Stomach (tissue), 9 donors: ENCODE data around the gene TP73. TPM values are rescaled to one million over a fixed set of nuclear protein-coding genes. Genes with fewer than 3 reads are reported as not detected.
"Not testable (repeated sequence)": the region's sequence is repeated elsewhere in the genome, so short reads cannot be mapped to it uniquely, and the experiment has no call there.

ENCODE experiments used
- DNase-seq, 2 donors: peaks; one replicate each; pipeline versions ENCODE4 v3.0.0 to v3.0.0-alpha.2; 2013 to 2019
- H3K27ac ChIP-seq, 5 donors: fragments of 200-600 bp in 4 of 5; sonication (generic) in 4 of 5; one replicate each; pipeline ENCODE4 v1.5.1; 2013 to 2019; ENCODE audit warnings: mild to moderate bottlenecking in 1 of 5, moderate library complexity in 1 of 5
- H3K27me3 ChIP-seq, 3 donors: fragments of 200-600 bp; sonication (generic); one replicate each; pipeline ENCODE4 v1.5.1; 2017 to 2019; ENCODE audit warnings: mixed run types in 1 of 3
- H3K36me3 ChIP-seq, 4 donors: fragments of 200-600 bp; sonication (generic); 1 replicate in 3 of 4; 2 replicates in 1 of 4; pipeline ENCODE4 v1.5.1; 2016 to 2019
- H3K4me1 ChIP-seq, 4 donors: fragments of 200-600 bp; sonication (generic); one replicate each; pipeline ENCODE4 v1.5.1; 2016 to 2019
- H3K4me3 ChIP-seq, 4 donors: fragments of 200-600 bp; sonication (generic) in 3 of 4; one replicate each; pipeline ENCODE4 v1.5.1; 2016 to 2019; ENCODE audit warnings: mild to moderate bottlenecking in 1 of 4
- H3K9me3 ChIP-seq, 4 donors: fragments of 200-600 bp; sonication (generic); one replicate each; pipeline ENCODE4 v1.5.1; 2016 to 2019
- EP300 ChIP-seq: sonication (generic); formaldehyde crosslinking; IDR thresholded peaks from one replicate; pipeline ENCODE4 v1.6.1; 2017; ENCODE audit warnings: antibody characterized with exemption
- POLR2A ChIP-seq, 4 donors: fragments of 450-650 bp; IDR thresholded peaks; one replicate each; pipeline ENCODE4 v1.6.1; 2016; ENCODE audit warnings: antibody characterized with exemption in 4 of 4, control low read depth in 2 of 4, mild to moderate bottlenecking in 1 of 4, moderate library complexity in 1 of 4
- POLR2AphosphoS5 ChIP-seq, 3 donors: sonication (generic); formaldehyde crosslinking; IDR thresholded peaks; one replicate each; pipeline ENCODE4 v1.6.1; 2016; ENCODE audit warnings: antibody characterized with exemption in 3 of 3
- WGBS, 5 donors: extraction: QIAGEN DNeasy Blood & Tissue Kit in 3 of 5; methylation state at CpG; one replicate each; pipeline versions ENCODE4 v1.1.5 to v1.1.7; 2013 to 2018; 5-methylcytosine and 5-hydroxymethylcytosine counted together
- intact Hi-C: fragments of 100-400 bp; cut with DNase I; formaldehyde crosslinking; loops from one replicate; pipeline ENCODE4 v1.15.1; 2023; ENCODE audit warnings: low total_unique reads
- polyA plus RNA-seq, 3 donors: library from polyadenylated mRNA; stranded (reverse); fragments of 200-250 nt; gene quantifications; one replicate each; pipeline ENCODE4 v1.2.3, GENCODE V29; 2013
- total RNA-seq, 5 donors: library from RNA; depleted of rRNA; stranded (reverse); fragments of >200 nt; gene quantifications; one replicate each; pipeline versions ENCODE4 v1.1.0 to v1.2.3, GENCODE V29; 2014 to 2016
- TF ChIP-seq, protein P1 (sequence below), 7 experiments: fragments of 450-650 bp in 4 of 7; fragments of 200-600 bp in 3 of 7; sonication (generic) in 3 of 7; IDR thresholded peaks; one replicate each; pipeline ENCODE4 v1.5.1; 2016 to 2019; ENCODE audit warnings: antibody characterized with exemption in 7 of 7, control low read depth in 2 of 7, mild to moderate bottlenecking in 1 of 7
- donor health status: healthy with polysubstance abuse.
- donor health status: Bipolar disorder and iron deficiency.
- donor health status: healthy.

TP73 gene
- total and polyA plus RNA-seq, 8 donors, result 0.25 to 9.8 (median 1.4) TPM; not detected in 4

DNA sequence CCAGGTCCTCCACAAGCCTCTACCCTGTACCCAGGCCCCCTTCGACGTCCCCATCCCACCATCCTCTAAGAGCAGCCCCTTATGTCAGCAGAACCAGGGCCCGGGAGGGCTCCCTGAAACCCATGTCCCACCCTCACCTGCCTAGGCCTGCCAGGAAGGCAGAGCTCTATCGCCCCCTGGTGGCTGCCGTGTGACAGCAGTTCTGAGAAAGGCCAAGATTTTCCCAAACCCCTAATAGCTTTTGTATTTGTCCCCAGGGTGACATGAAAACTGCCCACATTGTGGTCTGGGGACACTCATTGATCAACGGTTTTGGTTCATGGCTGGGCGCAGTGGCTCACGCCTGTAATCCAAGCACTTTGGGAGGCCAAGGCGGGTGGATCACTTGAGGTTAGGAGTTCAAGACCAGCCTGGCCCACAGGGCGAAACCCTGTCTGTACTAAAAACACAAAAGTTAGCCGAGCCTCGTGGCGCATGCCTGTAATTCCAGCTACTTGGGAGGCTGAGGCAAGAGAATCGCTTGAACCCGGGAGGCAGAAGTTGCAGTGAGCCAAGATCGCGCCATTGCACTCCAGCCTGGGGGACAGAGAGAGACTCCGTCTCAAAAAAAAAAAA is 72.2 kb downstream of the TP73 start:
- intact Hi-C loops, result not testable (repeated sequence)

GRCh38 chr1:3725366-3725765 is 73.0 kb downstream of the TP73 start:
- no peaks in the 10 kb centered on the region for H3K9me3 ChIP-seq
- H3K27me3 ChIP-seq, result peaks cover 0 to 69% (median 10%) of the 10 kb centered on the region in 3 donors
- no peak overlapping the region for H3K4me3 ChIP-seq
- intact Hi-C loops, result no loop called here
- no peak for DNase-seq
- TF ChIP-seq EP300, result no peak
- TF ChIP-seq, protein P1, sequence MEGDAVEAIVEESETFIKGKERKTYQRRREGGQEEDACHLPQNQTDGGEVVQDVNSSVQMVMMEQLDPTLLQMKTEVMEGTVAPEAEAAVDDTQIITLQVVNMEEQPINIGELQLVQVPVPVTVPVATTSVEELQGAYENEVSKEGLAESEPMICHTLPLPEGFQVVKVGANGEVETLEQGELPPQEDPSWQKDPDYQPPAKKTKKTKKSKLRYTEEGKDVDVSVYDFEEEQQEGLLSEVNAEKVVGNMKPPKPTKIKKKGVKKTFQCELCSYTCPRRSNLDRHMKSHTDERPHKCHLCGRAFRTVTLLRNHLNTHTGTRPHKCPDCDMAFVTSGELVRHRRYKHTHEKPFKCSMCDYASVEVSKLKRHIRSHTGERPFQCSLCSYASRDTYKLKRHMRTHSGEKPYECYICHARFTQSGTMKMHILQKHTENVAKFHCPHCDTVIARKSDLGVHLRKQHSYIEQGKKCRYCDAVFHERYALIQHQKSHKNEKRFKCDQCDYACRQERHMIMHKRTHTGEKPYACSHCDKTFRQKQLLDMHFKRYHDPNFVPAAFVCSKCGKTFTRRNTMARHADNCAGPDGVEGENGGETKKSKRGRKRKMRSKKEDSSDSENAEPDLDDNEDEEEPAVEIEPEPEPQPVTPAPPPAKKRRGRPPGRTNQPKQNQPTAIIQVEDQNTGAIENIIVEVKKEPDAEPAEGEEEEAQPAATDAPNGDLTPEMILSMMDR (IDR thresholded peaks at IDR 0.05), result no peak
- TF ChIP-seq POLR2A (IDR thresholded peaks at IDR 0.05), result no peak
- no peaks in the 10 kb centered on the region for H3K36me3 ChIP-seq
- H3K4me1 ChIP-seq, result no peaks in the 10 kb centered on the region
- WGBS, 5 donors, result 80 to 96% (median 93%) methylated on average over 2 of the region's 2 CpGs
- no peak overlapping the region for H3K27ac ChIP-seq

More for the DNA sequence above, 72.2 kb downstream of the TP73 start:
- H3K4me1 ChIP-seq, H3K27ac ChIP-seq, H3K36me3 ChIP-seq, H3K9me3 ChIP-seq, H3K4me3 ChIP-seq: not testable (repeated sequence)
- TF ChIP-seq, protein P1 (IDR thresholded peaks at IDR 0.05), result peak in 5 of 7 experiments; percentile 75 to 96 (median 84)
- 35 to 42% (median 39%) methylated on average over 18 of the region's 18 CpGs for WGBS, 5 donors
- peaks cover 0 to 68% (median 2%) of the 10 kb centered on the region in 3 donors for H3K27me3 ChIP-seq
- DNase-seq, result peak; percentile 78 to 89

DNA sequence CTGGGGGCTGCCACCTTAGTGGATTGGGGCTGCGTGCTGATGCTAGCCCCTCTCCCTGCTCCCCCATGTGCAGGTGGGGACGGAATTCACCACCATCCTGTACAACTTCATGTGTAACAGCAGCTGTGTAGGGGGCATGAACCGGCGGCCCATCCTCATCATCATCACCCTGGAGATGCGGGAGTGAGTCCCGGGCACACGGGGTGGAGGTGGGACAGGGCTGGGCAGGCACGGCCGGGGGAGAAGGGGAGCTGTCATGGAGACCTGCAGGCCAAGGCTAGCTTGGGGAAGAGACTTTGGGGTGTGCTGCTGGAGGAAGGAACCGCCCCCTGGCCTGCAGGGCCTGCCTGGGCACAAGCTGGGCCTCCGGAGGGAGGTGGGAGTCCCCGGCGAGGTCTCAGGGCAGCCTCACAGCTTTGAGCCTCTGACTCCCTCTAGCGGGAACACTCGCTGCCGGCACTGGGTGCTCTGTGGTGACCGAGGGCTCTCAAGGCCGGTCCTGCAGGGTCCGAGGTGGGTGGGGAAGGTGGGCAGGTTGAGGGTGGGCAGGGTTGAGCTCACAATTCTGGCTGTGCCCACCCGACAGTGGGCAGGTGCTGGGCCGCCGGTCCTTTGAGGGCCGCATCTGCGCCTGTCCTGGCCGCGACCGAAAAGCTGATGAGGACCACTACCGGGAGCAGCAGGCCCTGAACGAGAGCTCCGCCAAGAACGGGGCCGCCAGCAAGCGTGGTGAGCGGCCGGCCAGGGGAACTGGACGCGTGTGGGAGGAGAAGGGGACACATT is 74.9 kb downstream of the TP73 start:
- no peak overlapping the region for H3K4me3 ChIP-seq
- peaks cover 0 to 4% (median 1%) of the 10 kb centered on the region in 4 donors for H3K4me1 ChIP-seq
- WGBS, 5 donors, result 51 to 69% (median 57%) methylated on average over 18 to 37 of the region's 37 CpGs
- intact Hi-C loops, result no loop called here
- no peak overlapping the region for H3K27ac ChIP-seq
- no peak for TF ChIP-seq POLR2AphosphoS5 (IDR thresholded peaks at IDR 0.05)
- TF ChIP-seq EP300, result no peak
- TF ChIP-seq POLR2A (IDR thresholded peaks at IDR 0.05), result no peak
- TF ChIP-seq, protein P1 (IDR thresholded peaks at IDR 0.05), result no peak
- DNase-seq, result peak; percentile 30 to 69
- H3K36me3 ChIP-seq, result no peaks in the 10 kb centered on the region
- H3K9me3 ChIP-seq, result no peaks in the 10 kb centered on the region
- peaks cover 0 to 84% (median 28%) of the 10 kb centered on the region in 3 donors for H3K27me3 ChIP-seq

- WGBS, 5 donors, result 75 to 82% (median 79%) methylated on average over 15 to 31 of the region's 31 CpGs
Measured at GRCh38 chr1:3727825-3728776, 75.8 kb downstream of the TP73 start.

More at GRCh38 chr1:3727825-3728776, 75.8 kb downstream of the TP73 start:
- Histone ChIP-seq H3K9me3 (no peaks in the 10 kb centered on the region), H3K27me3 (peaks cover 0 to 93% (median 36%) of the 10 kb centered on the region in 3 donors), H3K27ac (no peak overlapping the region), H3K4me3 (no peak overlapping the region), H3K4me1 (peaks cover 0 to 12% (median 8%) of the 10 kb centered on the region in 4 donors), H3K36me3 (no peaks in the 10 kb centered on the region)
- no peak for DNase-seq
- TF ChIP-seq EP300, result no peak
- TF ChIP-seq, protein P1 (IDR thresholded peaks at IDR 0.05), result no peak
- TF ChIP-seq POLR2AphosphoS5 (IDR thresholded peaks at IDR 0.05), result no peak
- no peak for TF ChIP-seq POLR2A (IDR thresholded peaks at IDR 0.05)
- intact Hi-C loops, result no loop called here
